NOMO-1 treated with dmso at 0.1 percent for 144 hours (cell line): ENCODE measurements around the gene YIPF6.
A peak's percentile ranks its signal among the peaks of the same experiment; 100 is the strongest.
"Not testable (repeated sequence)": the region's sequence is repeated elsewhere in the genome, so short reads cannot be mapped to it uniquely, and the experiment has no call there.

Source experiments
- DNase-seq: peaks from one replicate; lab custom pipeline; 2025; ENCODE audit not compliant: unreplicated experiment; lab: John Stamatoyannopoulos, UW

Gene YIPF6, protein sequence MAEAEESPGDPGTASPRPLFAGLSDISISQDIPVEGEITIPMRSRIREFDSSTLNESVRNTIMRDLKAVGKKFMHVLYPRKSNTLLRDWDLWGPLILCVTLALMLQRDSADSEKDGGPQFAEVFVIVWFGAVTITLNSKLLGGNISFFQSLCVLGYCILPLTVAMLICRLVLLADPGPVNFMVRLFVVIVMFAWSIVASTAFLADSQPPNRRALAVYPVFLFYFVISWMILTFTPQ

DNA sequence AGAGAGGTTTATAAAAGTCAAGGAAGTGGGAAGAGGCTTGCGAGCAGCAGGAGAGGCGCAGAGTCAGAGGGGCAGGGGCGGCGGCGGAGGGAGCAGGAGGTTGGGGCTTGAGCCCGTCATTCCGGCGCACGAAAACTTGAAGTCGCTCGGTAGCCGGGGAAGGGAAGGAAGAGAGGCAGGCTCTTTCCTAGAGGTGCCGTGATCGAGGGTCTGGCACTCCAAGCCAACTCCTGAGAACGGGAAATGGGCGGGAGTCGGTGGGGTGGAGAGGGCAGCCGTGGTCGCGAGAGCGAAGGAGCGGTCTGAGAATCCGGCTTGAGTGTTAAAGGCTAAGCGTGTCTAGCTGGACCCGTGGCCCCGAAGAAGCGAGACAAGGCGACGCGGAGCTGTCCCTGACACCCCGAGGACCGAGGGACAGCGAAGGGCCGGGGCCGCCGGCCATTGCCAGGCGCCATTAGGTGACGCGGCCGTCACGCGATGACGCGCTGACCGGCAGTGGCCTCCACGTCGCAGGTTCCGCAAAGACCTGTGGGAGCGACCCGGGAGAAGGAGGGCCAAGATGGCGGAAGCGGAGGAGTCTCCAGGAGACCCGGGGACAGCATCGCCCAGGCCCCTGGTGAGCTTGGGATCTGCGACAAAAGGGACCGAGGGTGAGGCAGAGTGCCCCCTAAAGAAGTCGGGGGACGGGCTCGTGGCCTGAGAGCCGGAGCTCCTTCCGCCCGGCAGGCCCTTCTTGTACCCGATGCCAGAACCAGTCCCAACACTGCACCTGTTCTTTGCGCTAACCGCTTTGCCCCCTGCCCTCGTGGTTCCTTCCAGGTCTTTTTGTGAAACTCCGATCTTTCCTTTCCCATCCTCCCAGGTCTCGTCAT is at the start of gene YIPF6:
TSS of gene YIPF6 (plus strand) at position 544 of the 872 bp plus-strand sequence. CDS start at position 560, 16 bp downstream.
- DNase-seq: peak; percentile 66

- DNase-seq: no peak
Observed at GRCh38 chrX:68451720-68452119, 47.1 kb upstream of the YIPF6 start.

GRCh38 chrX:68454476-68455150 is 44.2 kb upstream of the YIPF6 start:
- no peak for DNase-seq

DNA sequence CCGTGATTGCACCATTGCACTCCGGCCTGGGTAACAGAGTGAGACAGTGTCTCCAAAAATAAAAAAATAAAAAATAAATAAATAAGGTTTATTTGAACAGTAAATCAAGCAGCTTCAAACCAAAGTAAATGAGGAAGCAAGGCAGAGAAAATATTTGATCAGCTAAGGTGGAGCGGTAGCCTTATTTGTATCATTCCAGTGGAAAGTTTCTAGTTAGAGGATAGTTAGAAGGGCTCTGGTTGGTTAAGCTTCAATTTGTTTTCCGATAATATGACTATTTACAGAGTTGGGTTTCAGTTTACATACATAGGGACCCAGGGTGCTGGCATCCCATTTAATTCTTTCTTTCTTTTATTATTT is 43.7 kb upstream of the YIPF6 start:
- DNase-seq: no peak

DNA sequence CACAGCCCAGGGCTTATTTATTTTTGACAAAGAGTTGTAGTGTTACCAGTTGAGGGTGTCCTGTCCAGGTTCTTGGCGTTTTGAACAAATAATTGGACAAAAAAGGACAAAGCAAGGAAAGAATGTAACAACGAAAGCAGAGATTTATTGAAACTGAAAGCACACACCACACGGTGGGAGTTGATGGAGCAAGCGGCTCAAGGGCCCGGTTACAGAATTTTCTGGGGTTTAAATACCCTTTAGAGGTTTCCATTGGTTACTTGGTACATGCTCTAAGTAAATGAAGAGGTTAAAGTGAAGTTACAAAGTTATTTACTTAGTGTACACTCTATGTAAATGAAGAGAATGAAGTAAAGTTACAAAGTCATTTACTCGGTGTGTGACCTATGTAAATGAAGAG is 37.8 kb upstream of the YIPF6 start:
- DNase-seq: no peak

DNA sequence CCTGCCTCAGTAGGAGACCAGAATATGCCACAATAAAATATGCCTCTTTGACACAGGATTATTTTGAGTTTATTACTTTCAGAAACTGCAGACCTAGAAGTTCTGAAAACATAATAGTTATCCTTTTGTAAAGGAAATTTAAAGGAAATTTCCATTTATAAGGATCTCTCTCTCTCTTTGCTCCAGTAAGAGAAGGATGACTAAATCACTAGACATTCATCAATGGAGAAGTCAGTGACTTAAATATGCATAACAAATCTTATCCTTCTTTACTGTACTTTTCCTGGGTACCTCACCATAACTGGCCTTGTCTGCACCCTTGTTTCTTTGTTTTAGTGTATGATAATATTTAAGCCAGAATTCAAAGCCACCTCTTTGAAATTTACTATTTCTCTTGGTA is 37.3 kb upstream of the YIPF6 start:
- DNase-seq: no peak

DNA sequence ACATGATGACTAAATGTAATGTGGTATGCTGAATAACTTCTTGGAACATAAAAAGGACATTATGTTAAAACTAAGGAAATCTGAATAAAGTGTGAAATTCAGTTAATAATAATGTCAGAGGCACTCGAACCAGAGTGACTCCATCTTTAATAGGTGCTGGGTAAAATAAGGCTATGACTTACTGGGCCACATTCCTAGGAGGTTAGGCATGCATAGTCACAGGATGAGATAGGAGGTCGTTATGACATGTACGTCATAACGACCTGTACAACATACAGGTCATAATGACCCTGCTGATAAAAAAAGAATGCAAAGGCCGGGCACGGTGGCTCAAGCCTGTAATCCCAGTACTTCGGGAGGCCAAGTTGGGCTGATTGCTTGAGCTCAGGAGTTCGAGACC is 36.7 kb upstream of the YIPF6 start:
- DNase-seq: no peak

GRCh38 chrX:68462653-68463052 is 36.2 kb upstream of the YIPF6 start:
- DNase-seq: no peak

- no peak for DNase-seq
Observed at GRCh38 chrX:68463880-68464279, 35.0 kb upstream of the YIPF6 start.

DNA sequence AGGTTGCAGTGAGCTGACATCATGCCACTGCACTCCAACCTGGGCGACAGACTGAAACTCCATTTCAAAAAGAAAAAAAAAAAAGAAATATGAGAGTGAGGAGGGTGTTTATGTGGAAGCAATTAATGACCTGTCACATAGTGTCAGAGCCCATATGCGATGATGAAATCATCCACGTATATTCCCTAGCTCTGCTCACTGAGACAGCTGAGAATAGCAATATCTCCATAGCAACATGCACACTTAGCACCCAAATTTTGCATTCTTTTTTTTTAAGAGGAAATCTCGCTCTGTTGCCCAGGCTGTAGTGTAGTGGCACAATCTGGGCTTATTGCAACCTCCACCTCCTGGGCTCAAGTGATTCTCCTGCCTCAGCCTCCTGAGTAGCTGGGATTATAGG is 34.1 kb upstream of the YIPF6 start:
- no peak for DNase-seq

- DNase-seq: no peak
Observed at GRCh38 chrX:68480969-68481368, 17.9 kb upstream of the YIPF6 start.

- not testable (repeated sequence) for DNase-seq
Observed at GRCh38 chrX:68486198-68486597, 12.7 kb upstream of the YIPF6 start.

DNA sequence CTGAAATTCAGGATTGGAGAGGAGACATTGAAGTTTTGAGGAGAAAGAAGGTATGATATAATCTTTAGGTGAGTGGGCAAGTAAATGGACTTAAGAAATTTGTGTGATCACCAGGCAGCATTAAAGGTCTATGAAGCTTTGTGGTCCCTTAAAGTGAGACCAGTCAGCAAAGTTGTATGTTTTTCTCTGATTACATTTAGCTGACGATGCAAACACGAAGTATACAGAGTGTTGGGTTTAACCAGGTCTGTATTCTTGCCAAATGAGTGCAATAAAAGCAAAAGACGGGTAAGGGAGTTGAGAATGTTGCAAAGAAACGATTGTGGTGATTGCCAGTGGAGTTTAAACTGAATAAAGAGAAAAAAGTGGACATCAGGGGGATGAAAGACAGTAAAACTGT is 11.6 kb upstream of the YIPF6 start:
- no peak for DNase-seq

DNA sequence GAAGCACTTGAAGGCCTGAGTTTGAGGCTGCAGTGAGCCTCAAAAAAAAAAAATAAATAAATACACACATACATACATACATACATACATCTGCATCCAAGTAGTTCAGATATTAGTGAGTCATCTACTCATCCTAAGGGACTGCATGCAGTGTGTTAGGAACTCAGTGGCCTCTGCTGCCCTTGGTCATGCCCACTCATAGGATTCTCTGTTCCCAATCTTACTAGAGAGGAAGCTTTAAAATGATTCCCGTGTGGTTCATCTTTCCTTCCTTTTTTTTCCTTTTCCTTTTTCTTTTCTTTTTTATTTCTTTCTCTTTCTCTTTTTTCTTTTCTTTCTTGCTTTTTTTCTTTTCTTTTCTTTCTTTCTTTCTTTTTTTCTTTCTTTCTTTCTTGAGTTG is 10.9 kb upstream of the YIPF6 start:
- DNase-seq: no peak

DNA sequence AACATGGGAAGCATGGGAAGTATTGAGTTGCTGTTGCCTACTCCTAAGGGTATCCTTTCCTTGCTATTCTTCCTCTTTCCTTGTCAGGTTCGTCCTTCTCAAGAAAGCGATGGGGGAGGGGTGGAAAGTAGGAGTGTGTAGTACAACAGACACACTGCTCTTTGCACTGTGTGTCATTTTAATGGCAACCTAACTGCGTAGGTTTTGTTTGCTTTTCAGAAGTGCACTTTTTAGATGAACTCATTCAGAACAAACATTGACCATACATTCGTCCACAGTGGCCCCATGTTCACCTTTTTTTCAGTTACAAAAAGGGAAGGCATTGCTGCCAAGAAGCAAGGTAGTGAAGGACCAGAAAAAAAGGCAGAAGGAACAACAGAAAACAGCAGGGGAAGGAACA is 10.2 kb upstream of the YIPF6 start:
- no peak for DNase-seq

DNA sequence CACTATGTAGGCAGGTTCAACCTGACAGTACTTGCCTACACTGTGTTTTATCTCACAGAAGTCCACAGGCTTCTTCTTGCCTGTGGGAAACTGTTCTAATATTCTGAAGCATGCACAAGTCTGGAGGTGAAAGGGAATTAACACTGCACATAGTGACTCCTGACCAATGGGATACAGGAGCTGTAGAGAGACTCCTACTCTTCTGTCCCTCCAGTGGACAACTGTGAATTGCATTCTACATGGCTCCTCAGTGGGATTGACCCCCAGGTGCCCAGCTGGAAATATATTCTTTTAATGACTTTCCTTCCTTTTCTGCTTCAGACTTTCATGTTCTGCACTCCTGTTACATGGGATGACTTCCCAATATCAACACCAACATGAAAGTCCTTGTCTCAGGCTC is 8.2 kb upstream of the YIPF6 start:
- no peak for DNase-seq

DNA sequence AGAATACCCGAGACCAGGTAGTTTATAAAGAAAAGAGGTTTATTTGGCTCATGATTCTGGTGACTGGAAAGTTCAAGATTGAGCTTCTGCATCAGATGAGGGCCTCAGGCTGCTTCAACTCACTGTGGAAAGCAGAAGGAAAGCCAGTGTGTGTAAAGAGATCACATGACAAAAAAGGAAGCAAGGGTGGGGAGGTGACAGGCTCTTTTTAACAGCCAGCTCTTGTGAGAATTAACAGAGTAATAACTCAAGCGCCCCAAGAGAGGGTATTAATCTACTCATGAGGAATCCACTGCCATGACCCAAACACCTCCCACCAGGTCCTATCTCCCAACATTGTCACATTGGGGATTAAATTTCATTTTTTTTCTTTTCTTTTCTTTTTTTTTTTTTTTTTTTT is 6.3 kb upstream of the YIPF6 start:
- DNase-seq: no peak

DNA sequence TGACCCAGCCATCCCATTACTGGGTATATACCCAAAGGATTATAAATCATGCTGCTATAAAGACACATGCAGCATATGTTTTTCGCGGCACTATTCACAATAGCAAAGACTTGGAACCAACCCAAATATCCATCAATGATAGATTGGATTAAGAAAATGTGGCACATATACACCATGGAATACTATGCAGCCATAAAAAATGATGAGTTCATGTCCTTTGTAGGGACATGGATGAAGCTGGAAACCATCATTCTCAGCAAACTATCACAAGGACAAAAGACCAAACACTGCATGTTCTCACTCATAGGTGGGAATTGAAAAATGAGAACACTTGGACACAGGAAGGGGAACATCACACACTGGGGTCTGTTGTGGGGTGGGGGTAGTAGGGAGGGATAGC is 5.1 kb upstream of the YIPF6 start:
- not testable (repeated sequence) for DNase-seq

GRCh38 chrX:68498044-68498507 is 775 bp upstream of the YIPF6 start:
- DNase-seq: no peak

GRCh38 chrX:68499543-68500504 is 973 bp downstream of the YIPF6 start:
- DNase-seq: no peak
